ENCODE results near the gene CDKAL1. TPM values are rescaled to one million over a fixed set of nuclear protein-coding genes. Genes with fewer than 3 reads are reported as not detected.

CDKAL1 gene
- total and polyA plus RNA-seq, 2 of the 13 experiments (the other 11 are each of a cell fraction or from before 2014, with no cell fraction given), result 9.5 to 27.7 TPM

GRCh38 chr6:21132856-21133838 is 598.9 kb downstream of the CDKAL1 start:
- Histone ChIP-seq H2AFZ (ENCODE audit: low read length) (no peak overlapping the region), H3K9me3 (ENCODE audit: low read length) (no peaks in the 10 kb centered on the region), H3K36me3 (replicated peaks in 1 of 2; ENCODE audit: control insufficient read depth in 1 of 2, insufficient read depth in 2 of 2, low read length in 2 of 2) (no peaks in the 10 kb centered on the region), H3K4me2 (ENCODE audit: low read depth, low read length) (no peak overlapping the region), H4K20me1 (ENCODE audit: insufficient read depth, low read length) (no peaks in the 10 kb centered on the region), H3K27ac (ENCODE audit: extremely low read length, insufficient read depth, low read length) (no peak overlapping the region), H3K4me1 (ENCODE audit: insufficient read depth, low read length) (no peaks in the 10 kb centered on the region), H3K4me3 (replicated peaks in 1 of 3; ENCODE audit: insufficient read depth in 1 of 3, low read depth in 2 of 3, low read length in 3 of 3) (no peak overlapping the region), H3K79me2 (ENCODE audit: insufficient read depth, low read length) (no peaks in the 10 kb centered on the region), H3K27me3 (ENCODE audit: control insufficient read depth in 1 of 2, insufficient read depth in 2 of 2, low read length in 2 of 2) (no peaks in the 10 kb centered on the region), H3K9ac (ENCODE audit: insufficient read depth, low read depth, low read length) (no peak overlapping the region)
- CTCF ChIA-PET (ENCODE audit: low intra/inter-chr PET ratio, low total read pairs), result no interaction called here
- no peak for DNase-seq (ENCODE audit: low spot score)
- POLR2A ChIA-PET, result no interaction called here
- in situ Hi-C loops (cut with HindIII; ENCODE audit: extremely low pct_ligation_motif_present, low pct_unique_long_range_greater_than_20kb) (no loop called here), intact Hi-C loops (cut with micrococcal nuclease; ENCODE audit: unreplicated experiment) (no loop called here)
- WGBS (ENCODE audit: low lambda C conversion rate), result 94% methylated on average over 6 of the region's 6 CpGs
- no peak for FAIRE-seq
- BruUV-seq (replicated peaks), result no TSS peak
- TF ChIP-seq HIC2 (CRISPR knock-in tag; IDR thresholded peaks at IDR 0.05; ENCODE audit: low read depth) (no peak), PRDM15 (CRISPR knock-in tag; IDR thresholded peaks at IDR 0.05) (peak; percentile 42), FOXP4 (CRISPR knock-in tag; IDR thresholded peaks at IDR 0.05) (no peak)
- ATAC-seq, result no peak
